ENCODE data around the gene SLITRK4.

The SLITRK4 gene

DNA sequence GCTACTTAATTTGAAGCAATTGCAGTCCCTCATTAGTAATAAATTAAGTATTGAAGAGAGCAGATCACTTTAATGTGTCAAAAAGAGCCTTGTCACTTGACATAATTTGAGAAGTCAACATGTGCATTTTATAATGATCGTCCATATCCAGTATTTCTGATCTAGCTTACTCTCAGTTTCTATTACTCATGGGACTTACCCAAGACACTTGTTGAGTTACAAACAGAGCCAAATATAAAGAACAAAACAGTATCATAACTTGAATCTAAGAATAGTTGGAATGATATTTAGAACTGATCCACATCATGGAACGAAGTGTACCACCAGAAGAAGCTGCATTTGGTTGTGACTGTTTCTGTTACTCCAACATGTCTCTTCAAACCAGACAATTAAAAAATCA, 54.7 kb downstream of the SLITRK4 start:
- in situ Hi-C loops (cut with MboI; ENCODE audit: low pct_unique_long_range_greater_than_20kb, low sequenced_read_pairs, unreplicated experiment): no loop called here

GRCh38 chrX:143580266-143580665, 55.6 kb downstream of the SLITRK4 start:
- no peak for DNase-seq (ENCODE audit: low spot score)
- in situ Hi-C loops (cut with MboI; ENCODE audit: low pct_unique_long_range_greater_than_20kb, low sequenced_read_pairs, unreplicated experiment): no loop called here
- TF ChIP-seq, protein P1, sequence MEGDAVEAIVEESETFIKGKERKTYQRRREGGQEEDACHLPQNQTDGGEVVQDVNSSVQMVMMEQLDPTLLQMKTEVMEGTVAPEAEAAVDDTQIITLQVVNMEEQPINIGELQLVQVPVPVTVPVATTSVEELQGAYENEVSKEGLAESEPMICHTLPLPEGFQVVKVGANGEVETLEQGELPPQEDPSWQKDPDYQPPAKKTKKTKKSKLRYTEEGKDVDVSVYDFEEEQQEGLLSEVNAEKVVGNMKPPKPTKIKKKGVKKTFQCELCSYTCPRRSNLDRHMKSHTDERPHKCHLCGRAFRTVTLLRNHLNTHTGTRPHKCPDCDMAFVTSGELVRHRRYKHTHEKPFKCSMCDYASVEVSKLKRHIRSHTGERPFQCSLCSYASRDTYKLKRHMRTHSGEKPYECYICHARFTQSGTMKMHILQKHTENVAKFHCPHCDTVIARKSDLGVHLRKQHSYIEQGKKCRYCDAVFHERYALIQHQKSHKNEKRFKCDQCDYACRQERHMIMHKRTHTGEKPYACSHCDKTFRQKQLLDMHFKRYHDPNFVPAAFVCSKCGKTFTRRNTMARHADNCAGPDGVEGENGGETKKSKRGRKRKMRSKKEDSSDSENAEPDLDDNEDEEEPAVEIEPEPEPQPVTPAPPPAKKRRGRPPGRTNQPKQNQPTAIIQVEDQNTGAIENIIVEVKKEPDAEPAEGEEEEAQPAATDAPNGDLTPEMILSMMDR (IDR thresholded peaks at IDR 0.05; ENCODE audit: extremely low read depth, insufficient read depth, missing control alignments): no peak

More for the DNA sequence above, 54.7 kb downstream of the SLITRK4 start:
- TF ChIP-seq, protein P1 (IDR thresholded peaks at IDR 0.05; ENCODE audit: extremely low read depth, insufficient read depth, missing control alignments): no peak
- DNase-seq (ENCODE audit: low spot score): no peak

Measured in GM13977 (cell line).